CD4-positive, alpha-beta memory T cell (primary cell): ENCODE results near the gene PIMREG. TPM values are rescaled to one million over a fixed set of nuclear protein-coding genes. Genes with fewer than 3 reads are reported as not detected.
A peak's percentile ranks its signal among the peaks of the same experiment; 100 is the strongest.

Source experiments
- CTCF ChIA-PET: fragments of 350-600 bp; sonication (Branson Sonifier 250); formaldehyde crosslinking; loops from one replicate; lab custom pipeline; 2021; ENCODE audit warnings: inconsistent platforms; ENCODE audit not compliant: partially characterized antibody; lab: Charles Lee
- POLR2A ChIA-PET: fragments of 350-600 bp; sonication (Branson Sonifier 250); formaldehyde crosslinking; loops from one replicate; lab custom pipeline; 2021; ENCODE audit not compliant: partially characterized antibody; lab: Charles Lee
- DNase-seq, 5 donors: peaks; one replicate each; pipeline versions ENCODE4 v3.0.0 to v3.0.0-alpha.2; 2020 to 2022; ENCODE audit warnings: mixed read lengths in 1 of 5
- H3K27ac ChIP-seq: one replicate; pipeline ENCODE4 v1.7.0; 2013; ENCODE audit warnings: low read depth, low read length
- H3K27me3 ChIP-seq: 2 replicates; pipeline ENCODE4 v1.7.0; 2013; ENCODE audit warnings: mild to moderate bottlenecking, low read length, moderate library complexity; ENCODE audit not compliant: insufficient read depth
- H3K36me3 ChIP-seq: 2 replicates; pipeline ENCODE4 v1.7.0; 2013; ENCODE audit warnings: mild to moderate bottlenecking, low read length, moderate library complexity; ENCODE audit not compliant: insufficient read depth
- H3K4me1 ChIP-seq: 2 replicates; pipeline ENCODE4 v1.7.0; 2013; ENCODE audit warnings: mild to moderate bottlenecking, low read length, moderate library complexity; ENCODE audit not compliant: insufficient read depth
- H3K4me3 ChIP-seq, 2 donors: one replicate each; pipeline ENCODE4 v1.7.0; 2013; ENCODE audit warnings: low read length in 2 of 2, mild to moderate bottlenecking in 1 of 2
- H3K9me3 ChIP-seq, 2 donors: one replicate each; pipeline ENCODE4 v1.7.0; 2013; ENCODE audit warnings: low read length in 2 of 2, control low read depth in 1 of 2; ENCODE audit not compliant: control insufficient read depth in 1 of 2
- H3K27ac Mint-ChIP-seq, 7 donors: one replicate each; pipeline ENCODE4 v1.8.0; 2020 to 2021; ENCODE audit warnings: mixed read lengths in 7 of 7, mild to moderate bottlenecking in 6 of 7, inconsistent platforms in 3 of 7, moderate library complexity in 3 of 7
- H3K27me3 Mint-ChIP-seq, 2 donors: one replicate each; pipeline ENCODE4 v1.8.0; 2020 to 2021; ENCODE audit warnings: mixed read lengths in 2 of 2
- H3K36me3 Mint-ChIP-seq, 2 donors: one replicate each; pipeline ENCODE4 v1.8.0; 2020 to 2021; ENCODE audit warnings: mixed read lengths in 2 of 2, inconsistent platforms in 1 of 2, mild to moderate bottlenecking in 1 of 2
- H3K4me1 Mint-ChIP-seq, 4 donors: one replicate each; pipeline ENCODE4 v1.8.0; 2020 to 2021; ENCODE audit warnings: mixed read lengths in 4 of 4, mild to moderate bottlenecking in 1 of 4
- H3K4me3 Mint-ChIP-seq, 8 donors: one replicate each; pipeline ENCODE4 v1.8.0; 2020 to 2021; ENCODE audit warnings: mixed read lengths in 8 of 8, mild to moderate bottlenecking in 7 of 8, moderate library complexity in 6 of 8, inconsistent platforms in 3 of 8
- H3K9me3 Mint-ChIP-seq, 8 donors: one replicate each; pipeline ENCODE4 v1.8.0; 2020 to 2021; ENCODE audit warnings: mixed read lengths in 8 of 8, mild to moderate bottlenecking in 5 of 8, inconsistent platforms in 3 of 8, moderate library complexity in 1 of 8
- intact Hi-C: fragments of 100-400 bp; cut with micrococcal nuclease; formaldehyde crosslinking; loops from one replicate; pipeline ENCODE4 v1.15.1; 2023
- polyA plus RNA-seq, 2 donors: library from polyadenylated mRNA; unstranded; fragments of 300-500 nt; fragmentation: Illumina TruSeq; gene quantifications; one replicate each; pipeline ENCODE4 v1.2.3, GENCODE V29; 2021
- total RNA-seq, 2 experiments: library from RNA; stranded (reverse); gene quantifications; one replicate each; pipeline ENCODE4 v1.2.3, GENCODE V29; 2021

Gene PIMREG
- total and polyA plus RNA-seq, 4 experiments from 2014 or later, result not detected

DNA sequence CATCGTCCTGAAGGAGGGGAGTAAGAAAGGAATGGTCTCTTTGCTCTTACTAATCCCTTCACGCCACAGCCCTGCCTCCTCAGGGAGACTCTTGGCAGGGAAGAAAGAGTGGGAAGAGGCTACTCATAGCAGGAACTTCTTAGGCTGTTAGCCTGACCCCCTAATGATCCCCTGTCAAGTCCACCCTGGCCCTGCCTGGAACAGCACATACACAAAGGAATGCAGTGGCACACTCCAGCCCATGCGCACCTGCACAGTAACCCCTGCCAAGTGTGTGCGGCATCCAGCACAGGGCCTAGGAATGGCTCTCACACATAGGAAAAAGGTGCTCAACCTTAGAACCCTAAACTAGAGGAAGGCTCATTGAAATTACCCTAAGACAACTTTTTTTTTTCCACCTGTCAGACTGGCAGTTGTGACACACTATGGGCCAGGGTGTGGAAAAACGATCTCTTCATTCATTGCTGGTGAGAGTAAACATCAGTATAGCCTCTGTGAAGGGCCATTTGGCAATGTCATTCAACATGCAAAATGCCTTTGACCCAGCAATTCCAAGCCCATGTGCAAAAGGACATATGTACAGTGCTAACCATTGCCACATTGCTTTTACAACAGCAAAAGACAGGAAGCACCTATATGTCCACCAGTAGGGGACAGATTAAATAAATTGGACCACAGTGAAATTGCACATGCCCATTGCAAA is 50.1 kb downstream of the PIMREG start:
- Mint-ChIP-seq H3K4me1 (peaks cover 9 to 19% (median 16%) of the 10 kb centered on the region in 4 donors), H3K4me3 (no peak overlapping the region), H3K9me3 (no peaks in the 10 kb centered on the region), H3K36me3 (no peaks in the 10 kb centered on the region), H3K27ac (no peak overlapping the region), H3K27me3 (peaks cover 0 to 6% of the 10 kb centered on the region in 2 donors)
- H3K4me1 ChIP-seq, result peaks cover 13% of the 10 kb centered on the region
- no peaks in the 10 kb centered on the region for H3K36me3 ChIP-seq
- intact Hi-C loops, result no loop called here
- DNase-seq, result no peak
- no peak overlapping the region for H3K27ac ChIP-seq
- H3K9me3 ChIP-seq, result no peaks in the 10 kb centered on the region
- CTCF ChIA-PET, result no interaction called here
- no peaks in the 10 kb centered on the region for H3K27me3 ChIP-seq
- POLR2A ChIA-PET, result no interaction called here
- no peak overlapping the region for H3K4me3 ChIP-seq

DNA sequence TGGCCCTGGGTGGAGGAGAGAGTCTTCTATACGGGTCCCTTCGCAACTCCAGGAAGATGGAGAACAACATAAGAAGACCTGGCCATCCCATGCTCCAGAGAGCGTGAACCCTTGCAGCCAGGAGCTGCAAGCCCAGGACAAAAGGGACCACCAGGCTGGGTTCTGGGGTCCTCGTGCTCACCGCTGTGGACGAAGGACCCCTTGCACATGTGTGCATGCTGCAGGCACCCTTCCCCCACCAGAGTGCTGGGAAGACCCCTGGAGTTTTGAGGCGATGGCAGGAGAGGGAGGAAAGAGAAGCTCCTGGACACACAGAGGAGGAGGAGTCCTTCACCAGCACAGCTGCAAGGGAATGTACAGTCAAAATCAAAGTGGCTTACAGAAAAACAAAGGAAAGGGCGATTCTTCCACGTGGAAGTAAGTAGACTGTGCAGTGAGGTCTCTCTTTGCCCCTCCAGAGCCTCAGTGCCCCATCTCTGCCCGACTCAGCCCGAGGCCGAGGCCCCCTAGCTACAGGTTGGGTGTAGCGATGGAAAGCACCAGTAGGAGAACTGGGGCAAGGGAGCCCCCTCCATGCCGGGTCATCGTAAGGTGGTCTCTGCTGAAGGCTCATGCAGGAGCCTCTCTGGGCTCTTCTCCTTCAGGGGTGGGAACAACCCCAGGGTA is 51.3 kb downstream of the PIMREG start:
- Histone ChIP-seq H3K27ac (no peak overlapping the region), H3K9me3 (no peaks in the 10 kb centered on the region), H3K4me1 (peaks cover 13% of the 10 kb centered on the region), H3K4me3 (no peak overlapping the region), H3K36me3 (no peaks in the 10 kb centered on the region), H3K27me3 (no peaks in the 10 kb centered on the region)
- Mint-ChIP-seq H3K9me3 (no peaks in the 10 kb centered on the region), H3K4me1 (peaks cover 9 to 19% (median 16%) of the 10 kb centered on the region in 4 donors), H3K27me3 (peaks cover 0 to 4% of the 10 kb centered on the region in 2 donors), H3K27ac (peak overlapping the region in 1 of 7 donors; percentile 31), H3K4me3 (peak overlapping the region in 7 of 8 donors; percentile 23 to 75 (median 58)), H3K36me3 (no peaks in the 10 kb centered on the region)
- DNase-seq, result no peak
- CTCF ChIA-PET, result no interaction called here
- POLR2A ChIA-PET, result no interaction called here
- intact Hi-C loops, result no loop called here

DNA sequence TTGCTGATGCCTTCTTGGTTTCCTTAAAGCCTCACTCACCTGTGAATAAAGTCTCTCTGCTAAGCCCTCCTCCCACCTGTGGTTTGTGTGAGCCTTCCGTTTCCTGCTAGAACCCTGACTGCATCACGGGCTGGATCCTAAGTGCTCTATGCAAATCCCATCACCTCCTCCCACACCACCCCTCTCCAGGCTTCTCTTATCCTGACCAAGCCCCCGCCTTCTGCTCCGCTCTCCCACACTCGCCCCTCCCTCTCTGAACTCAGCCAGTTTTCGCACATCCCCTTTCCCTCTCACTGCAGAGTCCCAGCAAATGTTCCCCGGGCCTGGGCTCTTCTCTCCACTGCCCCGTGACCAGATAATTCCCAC is 51.8 kb downstream of the PIMREG start:
- H3K36me3 ChIP-seq, result no peaks in the 10 kb centered on the region
- peaks cover 13% of the 10 kb centered on the region for H3K4me1 ChIP-seq
- Mint-ChIP-seq H3K9me3 (no peaks in the 10 kb centered on the region), H3K4me3 (peak overlapping the region in 7 of 8 donors; percentile 7 to 75 (median 63)), H3K27me3 (peaks cover 0 to 4% of the 10 kb centered on the region in 2 donors), H3K27ac (peak overlapping the region in 4 of 7 donors; percentile 2 to 78 (median 33)), H3K4me1 (peaks cover 9 to 19% (median 16%) of the 10 kb centered on the region in 4 donors), H3K36me3 (no peaks in the 10 kb centered on the region)
- POLR2A ChIA-PET, result no interaction called here
- H3K9me3 ChIP-seq, result no peaks in the 10 kb centered on the region
- no peak overlapping the region for H3K27ac ChIP-seq
- no peaks in the 10 kb centered on the region for H3K27me3 ChIP-seq
- CTCF ChIA-PET, result no interaction called here
- H3K4me3 ChIP-seq, result no peak overlapping the region
- intact Hi-C loops, result no loop called here
- no peak for DNase-seq

DNA sequence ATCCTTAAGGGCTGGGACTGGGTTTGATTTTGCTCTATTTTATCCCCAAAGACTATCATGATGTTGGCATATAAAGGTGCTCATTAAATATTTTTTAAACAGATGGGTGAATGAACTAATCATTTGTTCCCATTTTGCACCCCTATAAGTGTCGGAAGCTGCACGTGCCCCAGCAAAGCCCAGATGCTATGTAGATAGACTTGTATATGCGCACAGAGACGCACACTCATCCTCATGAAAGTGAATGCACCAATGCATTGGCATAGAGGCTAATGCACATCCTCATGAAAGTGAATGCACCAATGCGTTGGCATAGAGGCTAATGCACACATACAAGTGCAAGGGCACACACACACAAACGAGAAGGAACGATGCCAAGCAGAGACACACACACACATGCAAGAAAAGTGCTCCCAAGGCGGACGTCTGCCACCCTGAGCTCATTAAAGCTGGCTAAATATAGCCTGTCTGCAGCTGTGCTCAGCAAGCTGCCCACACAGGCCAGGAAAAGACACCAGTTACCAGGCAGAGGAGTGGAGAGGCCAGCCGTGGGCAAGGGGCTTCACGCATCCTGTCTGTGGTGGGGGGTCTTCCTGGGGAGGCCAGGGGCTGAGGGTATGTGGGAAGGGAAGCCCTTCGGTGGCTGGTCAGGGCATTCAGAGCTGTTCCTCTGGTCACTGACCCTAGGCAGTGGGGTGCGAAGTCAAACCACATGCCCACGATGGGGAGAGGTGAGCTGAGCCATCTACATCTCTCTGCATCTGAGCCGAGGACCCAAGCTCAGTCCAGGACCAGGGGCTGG is 52.6 kb downstream of the PIMREG start:
- Histone ChIP-seq H3K27ac (no peak overlapping the region), H3K27me3 (no peaks in the 10 kb centered on the region), H3K4me1 (peaks cover 13% of the 10 kb centered on the region), H3K9me3 (no peaks in the 10 kb centered on the region), H3K36me3 (no peaks in the 10 kb centered on the region), H3K4me3 (no peak overlapping the region)
- no peak for DNase-seq
- Mint-ChIP-seq H3K9me3 (no peaks in the 10 kb centered on the region), H3K27me3 (peaks cover 0 to 4% of the 10 kb centered on the region in 2 donors), H3K36me3 (no peaks in the 10 kb centered on the region), H3K27ac (no peak overlapping the region), H3K4me3 (peak overlapping the region in 6 of 8 donors; percentile 7 to 75 (median 63)), H3K4me1 (peaks cover 9 to 19% (median 16%) of the 10 kb centered on the region in 4 donors)
- ChIA-PET CTCF (interaction anchor here (0.5 kb wide), 1 partner anchor 24 kb away, joined by 3 read pairs; no protein-coding TSS in a partner anchor), POLR2A (no interaction called here)
- intact Hi-C loops, result no loop called here

DNA sequence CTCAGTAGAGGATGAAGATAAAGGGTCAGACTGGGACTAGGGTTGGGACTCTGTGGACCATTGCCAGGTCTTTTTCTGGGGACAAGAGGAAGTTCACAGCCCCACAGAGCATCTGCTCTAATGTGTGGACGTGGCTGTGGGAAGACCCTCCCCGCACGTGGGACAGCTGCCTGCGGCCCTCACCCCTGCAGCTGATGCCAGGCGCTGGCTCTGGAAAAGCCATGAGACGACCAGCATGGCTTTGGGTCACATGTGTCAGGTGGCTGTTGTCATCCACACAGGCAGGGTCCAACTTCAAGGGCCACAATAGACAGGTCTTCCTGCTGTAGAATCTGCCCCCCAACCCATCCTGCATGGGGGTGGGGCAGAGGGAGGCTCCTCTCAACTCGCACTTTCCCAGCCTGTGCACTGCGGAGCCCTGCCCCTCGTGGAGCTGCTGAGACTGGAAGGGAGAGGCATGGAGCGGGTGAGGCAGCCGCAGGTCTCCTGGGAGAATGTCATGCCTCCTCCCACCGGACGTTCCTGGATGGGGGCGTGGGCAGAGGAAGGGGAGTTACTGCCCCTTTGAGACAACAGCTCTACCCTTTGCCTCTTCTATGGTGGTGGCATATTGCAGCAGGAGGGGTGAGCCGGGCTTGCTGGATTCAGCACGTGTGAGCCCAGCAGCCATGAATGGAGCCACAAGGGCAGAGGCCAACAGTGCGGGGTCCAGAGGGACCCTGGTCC is 53.4 kb downstream of the PIMREG start:
- no peak overlapping the region for H3K4me3 ChIP-seq
- Mint-ChIP-seq H3K9me3 (no peaks in the 10 kb centered on the region), H3K27me3 (peaks cover 0 to 4% of the 10 kb centered on the region in 2 donors), H3K4me3 (no peak overlapping the region), H3K4me1 (peaks cover 9 to 19% (median 16%) of the 10 kb centered on the region in 4 donors), H3K27ac (no peak overlapping the region), H3K36me3 (no peaks in the 10 kb centered on the region)
- H3K36me3 ChIP-seq, result no peaks in the 10 kb centered on the region
- no peak overlapping the region for H3K27ac ChIP-seq
- peaks cover 13% of the 10 kb centered on the region for H3K4me1 ChIP-seq
- no peak for DNase-seq
- no peaks in the 10 kb centered on the region for H3K9me3 ChIP-seq
- CTCF ChIA-PET, result interaction anchor here (0.5 kb wide), 1 partner anchor 25 kb away, joined by 3 read pairs; no protein-coding TSS in a partner anchor
- intact Hi-C loops, result no loop called here
- POLR2A ChIA-PET, result no interaction called here
- H3K27me3 ChIP-seq, result no peaks in the 10 kb centered on the region

DNA sequence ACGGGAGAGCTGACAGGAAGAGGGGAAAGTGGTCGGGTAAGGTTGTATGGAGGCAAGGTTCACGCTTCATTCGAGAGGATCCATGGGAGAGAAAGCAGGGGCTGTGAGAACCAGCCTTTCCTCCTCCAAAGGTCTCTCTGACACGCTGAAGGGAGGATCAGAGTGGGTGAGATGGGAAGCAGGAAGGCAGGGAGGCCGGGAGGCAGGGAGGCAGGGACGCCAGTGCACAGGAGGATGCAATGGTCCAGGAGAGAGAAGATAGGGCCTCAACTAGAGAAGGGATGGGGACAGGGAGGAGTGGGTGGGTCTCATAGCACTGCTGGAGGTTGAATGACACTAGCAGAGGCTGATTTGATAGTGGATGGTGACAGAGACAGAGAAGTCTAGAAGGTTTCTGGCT is 54.1 kb downstream of the PIMREG start:
- Histone ChIP-seq H3K4me3 (no peak overlapping the region), H3K4me1 (peaks cover 13% of the 10 kb centered on the region), H3K27me3 (no peaks in the 10 kb centered on the region), H3K27ac (no peak overlapping the region), H3K9me3 (no peaks in the 10 kb centered on the region), H3K36me3 (no peaks in the 10 kb centered on the region)
- no peak overlapping the region for H3K4me3 Mint-ChIP-seq
- intact Hi-C loops, result no loop called here
- ChIA-PET CTCF (no interaction called here), POLR2A (no interaction called here)
- no peak overlapping the region for H3K27ac Mint-ChIP-seq
- H3K4me1 Mint-ChIP-seq, result peaks cover 9 to 19% (median 16%) of the 10 kb centered on the region in 4 donors
- no peaks in the 10 kb centered on the region for H3K9me3 Mint-ChIP-seq
- DNase-seq, result no peak
- H3K27me3 Mint-ChIP-seq, result peaks cover 0 to 4% of the 10 kb centered on the region in 2 donors
- no peaks in the 10 kb centered on the region for H3K36me3 Mint-ChIP-seq
